GM12864 (cell line): ENCODE data around the gene TCHH.

Source experiments
- DNase-seq: peaks from one replicate; pipeline ENCODE4 v3.0.0-alpha.2; 2011; ENCODE audit warnings: low read depth
- H3K4me3 ChIP-seq: 2 replicates; pipeline ENCODE4 v1.5.1; 2011; ENCODE audit warnings: mild to moderate bottlenecking, low read depth, low read length, control low read depth
- CTCF ChIP-seq: IDR thresholded peaks from 2 replicates; pipeline ENCODE4 v1.5.1; 2011; ENCODE audit warnings: low read depth, mild to moderate bottlenecking, moderate library complexity, low read length, control low read depth, inconsistent platforms; ENCODE audit errors: missing control alignments

TCHH gene

GRCh38 chr1:152108882-152109222 is 6.4 kb downstream of the TCHH start:
- DNase-seq, result no peak
- no peak for TF ChIP-seq CTCF
- H3K4me3 ChIP-seq, result no peak overlapping the region

GRCh38 chr1:152107984-152108881 is 7.0 kb downstream of the TCHH start:
- DNase-seq, result no peak
- TF ChIP-seq CTCF, result no peak
- H3K4me3 ChIP-seq, result no peak overlapping the region

- TF ChIP-seq CTCF, result no peak
- H3K4me3 ChIP-seq, result no peak overlapping the region
- no peak for DNase-seq
Measured at GRCh38 chr1:152107031-152107983, 7.9 kb downstream of the TCHH start.

- DNase-seq, result no peak
- no peak overlapping the region for H3K4me3 ChIP-seq
- TF ChIP-seq CTCF, result no peak
Measured at GRCh38 chr1:152104854-152105253, 10.4 kb downstream of the TCHH start.

- no peak for DNase-seq
- no peak overlapping the region for H3K4me3 ChIP-seq
- TF ChIP-seq CTCF, result no peak
Measured at GRCh38 chr1:152096931-152097330, 18.3 kb downstream of the TCHH start.

GRCh38 chr1:152089014-152089674 is 26.1 kb downstream of the TCHH start, which contains the start of gene TCHHL1:
TSS of gene TCHHL1 (minus strand) at chr1:152089064. CDS start at chr1:152088143, 921 bp downstream.
- DNase-seq, result no peak
- TF ChIP-seq CTCF, result no peak
- no peak within 1 kb of the TSS for H3K4me3 ChIP-seq
